Neural progenitor cell (in vitro differentiated cells): ENCODE measurements around the gene CHORDC1. TPM values are rescaled to one million over a fixed set of nuclear protein-coding genes. Genes with fewer than 3 reads are reported as not detected.
"Not testable (repeated sequence)": the region's sequence is repeated elsewhere in the genome, so short reads cannot be mapped to it uniquely, and the experiment has no call there.

Experiments used
- DNase-seq: peaks from one replicate; pipeline ENCODE4 v3.0.0-alpha.2; 2016; ENCODE audit warnings: low spot score
- H2AFZ ChIP-seq: fragments of 200-600 bp; sonication (generic); replicated peaks from 2 replicates; pipeline ENCODE4 v1.6.1; 2016; ENCODE audit warnings: antibody characterized with exemption
- H3F3A ChIP-seq: fragments of 200-600 bp; sonication (generic); 2 replicates; pipeline ENCODE4 v1.6.1; 2016; ENCODE audit warnings: antibody characterized with exemption, low read depth
- H3K27ac ChIP-seq: fragments of 200-600 bp; sonication (generic); 2 replicates; pipeline ENCODE4 v1.5.1; 2016; ENCODE audit warnings: mild to moderate bottlenecking
- H3K27me3 ChIP-seq: fragments of 200-600 bp; sonication (generic); 2 replicates; pipeline ENCODE4 v1.6.1; 2016; ENCODE audit warnings: mild to moderate bottlenecking, moderate library complexity
- H3K36me3 ChIP-seq: fragments of 200-600 bp; sonication (generic); 2 replicates; pipeline ENCODE4 v1.5.1; 2016
- H3K4me1 ChIP-seq: fragments of 200-600 bp; sonication (generic); 2 replicates; pipeline ENCODE4 v1.6.1; 2016; ENCODE audit warnings: mixed run types
- H3K4me2 ChIP-seq: fragments of 200-600 bp; sonication (generic); 2 replicates; pipeline ENCODE4 v1.6.1; 2016
- H3K4me3 ChIP-seq: fragments of 200-600 bp; sonication (generic); 2 replicates; pipeline ENCODE4 v1.5.1; 2016
- H3K79me2 ChIP-seq: fragments of 200-600 bp; sonication (generic); 2 replicates; pipeline ENCODE4 v1.6.1; 2016; ENCODE audit warnings: low read depth
- H3K9ac ChIP-seq: fragments of 200-600 bp; sonication (generic); 2 replicates; pipeline ENCODE4 v1.6.1; 2016
- H3K9me3 ChIP-seq: fragments of 200-600 bp; sonication (generic); 2 replicates; pipeline ENCODE4 v1.5.1; 2016; ENCODE audit warnings: low read depth
- H4K20me1 ChIP-seq: fragments of 200-600 bp; sonication (generic); 2 replicates; pipeline ENCODE4 v1.6.1; 2016; ENCODE audit warnings: low read depth
- H3K27ac Mint-ChIP-seq: 3 replicates; pipeline ENCODE4 v1.8.0; 2021; ENCODE audit warnings: mixed read lengths
- H3K27me3 Mint-ChIP-seq: 2 replicates; pipeline ENCODE4 v1.8.0; 2022; ENCODE audit warnings: low read depth, mild to moderate bottlenecking, inconsistent platforms, moderate library complexity, mixed read lengths; ENCODE audit not compliant: insufficient read depth
- H3K36me3 Mint-ChIP-seq: 3 replicates; pipeline ENCODE4 v1.8.0; 2021; ENCODE audit warnings: mixed read lengths
- H3K4me1 Mint-ChIP-seq: 3 replicates; pipeline ENCODE4 v1.8.0; 2021; ENCODE audit warnings: mixed read lengths
- H3K4me3 Mint-ChIP-seq: 3 replicates; pipeline ENCODE4 v1.8.0; 2021; ENCODE audit warnings: mild to moderate bottlenecking, moderate library complexity, mixed read lengths
- H3K9me3 Mint-ChIP-seq: 3 replicates; pipeline ENCODE4 v1.8.0; 2020; ENCODE audit warnings: mixed read lengths
- CTCF ChIP-seq: fragments of 200-600 bp; sonication (generic); IDR thresholded peaks from 2 replicates; pipeline ENCODE4 v1.5.1; 2017; ENCODE audit warnings: antibody characterized with exemption, mild to moderate bottlenecking
- EZH2 ChIP-seq: fragments of 200-600 bp; sonication (generic); IDR thresholded peaks from 2 replicates; pipeline ENCODE4 v1.6.1; 2017; ENCODE audit warnings: antibody characterized with exemption, mild to moderate bottlenecking, moderate library complexity
- EZH2phosphoT487 ChIP-seq: fragments of 200-600 bp; sonication (generic); IDR thresholded peaks from 2 replicates; pipeline ENCODE4 v1.6.1; 2017; ENCODE audit warnings: antibody characterized with exemption
- total RNA-seq: library from RNA; depleted of rRNA; stranded (reverse); fragments of >200 nt; gene quantifications from 2 replicates; pipeline ENCODE4 v1.2.3, GENCODE V29; 2015; ENCODE audit warnings: low replicate concordance

Gene CHORDC1
- total RNA-seq, 1 donor from 2014 or later: 120 TPM

GRCh38 chr11:90178751-90179150 is 44.1 kb downstream of the CHORDC1 start:
- DNase-seq: no peak
- no peak overlapping the region for H2AFZ ChIP-seq
- no peaks in the 10 kb centered on the region for H3K9me3 Mint-ChIP-seq
- H3K9me3 ChIP-seq: no peaks in the 10 kb centered on the region
- no peaks in the 10 kb centered on the region for H3K4me1 Mint-ChIP-seq
- no peaks in the 10 kb centered on the region for H4K20me1 ChIP-seq
- no peaks in the 10 kb centered on the region for H3K27me3 ChIP-seq
- H3K9ac ChIP-seq: no peak overlapping the region
- peaks cover 4% of the 10 kb centered on the region for H3K36me3 ChIP-seq
- peaks cover 4% of the 10 kb centered on the region for H3K36me3 Mint-ChIP-seq
- no peaks in the 10 kb centered on the region for H3K4me1 ChIP-seq
- H3K4me3 ChIP-seq: no peak overlapping the region
- TF ChIP-seq EZH2 (no peak), EZH2phosphoT487 (no peak), CTCF (no peak)
- H3K27ac ChIP-seq: no peak overlapping the region
- H3K4me3 Mint-ChIP-seq: no peak overlapping the region
- no peaks in the 10 kb centered on the region for H3F3A ChIP-seq
- no peaks in the 10 kb centered on the region for H3K79me2 ChIP-seq
- no peaks in the 10 kb centered on the region for H3K27me3 Mint-ChIP-seq
- no peak overlapping the region for H3K4me2 ChIP-seq
- H3K27ac Mint-ChIP-seq: no peak overlapping the region

GRCh38 chr11:90176069-90176468 is 46.8 kb downstream of the CHORDC1 start:
- TF ChIP-seq EZH2phosphoT487 (no peak), EZH2 (no peak), CTCF (no peak)
- Histone ChIP-seq H3K27ac (no peak overlapping the region), H3K27me3 (no peaks in the 10 kb centered on the region), H3K4me2 (no peak overlapping the region), H4K20me1 (no peaks in the 10 kb centered on the region), H3K36me3 (no peaks in the 10 kb centered on the region), H3K9me3 (no peaks in the 10 kb centered on the region), H3K4me1 (no peaks in the 10 kb centered on the region), H3K9ac (no peak overlapping the region), H3F3A (no peaks in the 10 kb centered on the region), H3K4me3 (no peak overlapping the region), H3K79me2 (no peaks in the 10 kb centered on the region), H2AFZ (no peak overlapping the region)
- H3K4me1 Mint-ChIP-seq: no peaks in the 10 kb centered on the region
- H3K36me3 Mint-ChIP-seq: no peaks in the 10 kb centered on the region
- no peak for DNase-seq
- no peaks in the 10 kb centered on the region for H3K9me3 Mint-ChIP-seq
- H3K27me3 Mint-ChIP-seq: no peaks in the 10 kb centered on the region
- H3K27ac Mint-ChIP-seq: no peak overlapping the region
- no peak overlapping the region for H3K4me3 Mint-ChIP-seq

- H3F3A ChIP-seq: no peaks in the 10 kb centered on the region
- H3K4me1 ChIP-seq: no peaks in the 10 kb centered on the region
- H3K9me3 Mint-ChIP-seq: no peaks in the 10 kb centered on the region
- no peak overlapping the region for H3K4me3 Mint-ChIP-seq
- H3K4me2 ChIP-seq: no peak overlapping the region
- no peak for DNase-seq
- no peaks in the 10 kb centered on the region for H3K36me3 ChIP-seq
- no peaks in the 10 kb centered on the region for H3K27me3 ChIP-seq
- H3K27ac Mint-ChIP-seq: no peak overlapping the region
- H3K36me3 Mint-ChIP-seq: no peaks in the 10 kb centered on the region
- H3K27me3 Mint-ChIP-seq: no peaks in the 10 kb centered on the region
- no peak overlapping the region for H3K9ac ChIP-seq
- H3K27ac ChIP-seq: no peak overlapping the region
- peaks cover 6% of the 10 kb centered on the region for H3K4me1 Mint-ChIP-seq
- no peaks in the 10 kb centered on the region for H3K79me2 ChIP-seq
- no peak overlapping the region for H2AFZ ChIP-seq
- TF ChIP-seq CTCF: no peak
- no peak overlapping the region for H3K4me3 ChIP-seq
- no peaks in the 10 kb centered on the region for H4K20me1 ChIP-seq
- no peaks in the 10 kb centered on the region for H3K9me3 ChIP-seq
Observed at GRCh38 chr11:90171359-90171758, 51.5 kb downstream of the CHORDC1 start.

- Mint-ChIP-seq H3K4me3 (no peak overlapping the region), H3K9me3 (no peaks in the 10 kb centered on the region), H3K36me3 (peaks cover 5% of the 10 kb centered on the region), H3K27ac (no peak overlapping the region), H3K27me3 (no peaks in the 10 kb centered on the region), H3K4me1 (peaks cover 6% of the 10 kb centered on the region)
- Histone ChIP-seq H3K27ac (no peak overlapping the region), H3K4me1 (no peaks in the 10 kb centered on the region), H4K20me1 (no peaks in the 10 kb centered on the region), H2AFZ (no peak overlapping the region), H3K9me3 (no peaks in the 10 kb centered on the region), H3F3A (no peaks in the 10 kb centered on the region), H3K27me3 (no peaks in the 10 kb centered on the region), H3K4me3 (no peak overlapping the region), H3K9ac (no peak overlapping the region), H3K79me2 (no peaks in the 10 kb centered on the region), H3K36me3 (peaks cover 10% of the 10 kb centered on the region), H3K4me2 (no peak overlapping the region)
- no peak for DNase-seq
- no peak for TF ChIP-seq EZH2
- no peak for TF ChIP-seq CTCF
- no peak for TF ChIP-seq EZH2phosphoT487
Observed at GRCh38 chr11:90168571-90168970, 54.3 kb downstream of the CHORDC1 start.

- not testable (repeated sequence) for H3K4me2 ChIP-seq, H3K9me3 ChIP-seq, H2AFZ ChIP-seq, H3K27ac Mint-ChIP-seq, H3K9ac ChIP-seq, H3K79me2 ChIP-seq, DNase-seq, H3K4me1 ChIP-seq, H3K4me3 Mint-ChIP-seq, H3K27me3 ChIP-seq, H3K4me3 ChIP-seq, H3K27ac ChIP-seq, H3K27me3 Mint-ChIP-seq, H3F3A ChIP-seq, H3K36me3 ChIP-seq, H3K4me1 Mint-ChIP-seq, H4K20me1 ChIP-seq, H3K9me3 Mint-ChIP-seq, H3K36me3 Mint-ChIP-seq
Observed at GRCh38 chr11:90167704-90168103, 55.1 kb downstream of the CHORDC1 start.
